Measurements from ENCODE around the gene SMURF1. TPM values are rescaled to one million over a fixed set of nuclear protein-coding genes. Genes with fewer than 3 reads are reported as not detected.

Gene SMURF1
- total RNA-seq, 1 donor, result 23.5 TPM

DNA sequence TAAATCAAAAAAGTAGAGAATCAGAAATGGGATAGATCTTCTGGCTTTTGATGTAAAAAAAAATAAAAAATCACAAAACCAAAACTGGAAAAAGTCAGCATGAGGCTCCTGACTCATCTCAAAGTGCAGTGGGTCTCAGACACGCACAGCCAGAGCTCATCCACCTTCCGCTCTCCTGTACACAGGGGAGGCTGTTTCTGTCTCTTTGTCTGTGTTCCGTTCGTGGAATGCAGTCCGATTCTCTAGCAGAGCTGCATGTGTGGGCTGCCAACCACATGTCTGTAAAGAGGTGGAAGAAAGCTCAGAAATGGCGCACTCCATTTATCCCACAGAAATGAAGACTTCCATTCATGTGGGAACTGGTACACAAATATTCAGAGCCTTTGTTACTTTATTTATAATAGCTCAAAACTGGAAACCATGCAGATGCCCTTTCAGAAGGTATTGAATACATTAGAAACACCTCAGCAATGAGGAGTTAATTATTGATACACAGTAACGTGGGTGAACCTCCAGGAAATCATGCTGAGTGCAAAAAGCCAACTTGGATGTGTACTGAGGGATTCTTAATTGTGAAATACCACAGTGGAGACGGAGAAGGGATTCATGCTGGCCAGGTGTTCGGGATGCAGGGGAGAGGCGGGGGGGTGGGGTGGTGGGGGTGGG is 142.3 kb downstream of the SMURF1 start:
- no peaks in the 10 kb centered on the region for H3K27me3 ChIP-seq (ENCODE audit: insufficient read depth, low read length)
- no peaks in the 10 kb centered on the region for H3K79me2 ChIP-seq (ENCODE audit: insufficient read depth, low read length)
- peaks cover 4% of the 10 kb centered on the region for H4K20me1 ChIP-seq (ENCODE audit: insufficient read depth, low read length)
- peaks cover 5% of the 10 kb centered on the region for H3K4me1 ChIP-seq (ENCODE audit: insufficient read depth, low read length)
- H3K4me3 ChIP-seq (ENCODE audit: insufficient read depth, low read length), result no peak overlapping the region
- H3K4me2 ChIP-seq (ENCODE audit: insufficient read depth, low read length), result no peak overlapping the region
- DNase-seq (ENCODE audit: insufficient read length, low spot score, missing footprints), result peak; percentile 37
- H3K9me3 ChIP-seq (ENCODE audit: low read depth, low read length), result no peaks in the 10 kb centered on the region
- no peak overlapping the region for H3K27ac ChIP-seq (ENCODE audit: low read depth, low read length)
- no peak for TF ChIP-seq CTCF (IDR thresholded peaks at IDR 0.05; ENCODE audit: extremely low read depth, low read depth, low read length)
- H3K36me3 ChIP-seq (ENCODE audit: insufficient read depth, low read length), result peaks cover 64% of the 10 kb centered on the region
- no peak overlapping the region for H2AFZ ChIP-seq (ENCODE audit: low read length)

GRCh38 chr7:99000904-99001465 is 142.9 kb downstream of the SMURF1 start:
- H3K79me2 ChIP-seq (ENCODE audit: insufficient read depth, low read length), result no peaks in the 10 kb centered on the region
- no peak for TF ChIP-seq CTCF (IDR thresholded peaks at IDR 0.05; ENCODE audit: extremely low read depth, low read depth, low read length)
- no peak overlapping the region for H3K4me2 ChIP-seq (ENCODE audit: insufficient read depth, low read length)
- H4K20me1 ChIP-seq (ENCODE audit: insufficient read depth, low read length), result peaks cover 4% of the 10 kb centered on the region
- H3K4me1 ChIP-seq (ENCODE audit: insufficient read depth, low read length), result peaks cover 5% of the 10 kb centered on the region
- no peaks in the 10 kb centered on the region for H3K27me3 ChIP-seq (ENCODE audit: insufficient read depth, low read length)
- H3K4me3 ChIP-seq (ENCODE audit: insufficient read depth, low read length), result no peak overlapping the region
- H3K36me3 ChIP-seq (ENCODE audit: insufficient read depth, low read length), result peaks cover 61% of the 10 kb centered on the region
- H2AFZ ChIP-seq (ENCODE audit: low read length), result no peak overlapping the region
- DNase-seq (ENCODE audit: insufficient read length, low spot score, missing footprints), result peak; percentile 34
- H3K27ac ChIP-seq (ENCODE audit: low read depth, low read length), result no peak overlapping the region
- no peaks in the 10 kb centered on the region for H3K9me3 ChIP-seq (ENCODE audit: low read depth, low read length)

- peaks cover 62% of the 10 kb centered on the region for H3K36me3 ChIP-seq (ENCODE audit: insufficient read depth, low read length)
Observed at GRCh38 chr7:99000196-99000903, 143.6 kb downstream of the SMURF1 start.

More at GRCh38 chr7:99000196-99000903, 143.6 kb downstream of the SMURF1 start:
- Histone ChIP-seq H3K27ac (ENCODE audit: low read depth, low read length) (no peak overlapping the region), H4K20me1 (ENCODE audit: insufficient read depth, low read length) (peaks cover 4% of the 10 kb centered on the region), H3K4me1 (ENCODE audit: insufficient read depth, low read length) (peaks cover 5% of the 10 kb centered on the region), H3K27me3 (ENCODE audit: insufficient read depth, low read length) (no peaks in the 10 kb centered on the region), H2AFZ (ENCODE audit: low read length) (no peak overlapping the region), H3K9me3 (ENCODE audit: low read depth, low read length) (no peaks in the 10 kb centered on the region), H3K4me2 (ENCODE audit: insufficient read depth, low read length) (no peak overlapping the region), H3K4me3 (ENCODE audit: insufficient read depth, low read length) (no peak overlapping the region), H3K79me2 (ENCODE audit: insufficient read depth, low read length) (no peaks in the 10 kb centered on the region)
- peak; percentile 29 for DNase-seq (ENCODE audit: insufficient read length, low spot score, missing footprints)
- TF ChIP-seq CTCF (IDR thresholded peaks at IDR 0.05; ENCODE audit: extremely low read depth, low read depth, low read length), result no peak
